NK-92 treated with Interleukin-12 subunit alpha and Interleukin-12 subunit beta, amount 100 ng/mL, for 24 hours (cell line): ENCODE measurements around the gene RGS2.

Experiments
- DNase-seq: peaks from one replicate; lab custom pipeline; 2025; lab: John Stamatoyannopoulos, UW

RGS2 gene

DNA sequence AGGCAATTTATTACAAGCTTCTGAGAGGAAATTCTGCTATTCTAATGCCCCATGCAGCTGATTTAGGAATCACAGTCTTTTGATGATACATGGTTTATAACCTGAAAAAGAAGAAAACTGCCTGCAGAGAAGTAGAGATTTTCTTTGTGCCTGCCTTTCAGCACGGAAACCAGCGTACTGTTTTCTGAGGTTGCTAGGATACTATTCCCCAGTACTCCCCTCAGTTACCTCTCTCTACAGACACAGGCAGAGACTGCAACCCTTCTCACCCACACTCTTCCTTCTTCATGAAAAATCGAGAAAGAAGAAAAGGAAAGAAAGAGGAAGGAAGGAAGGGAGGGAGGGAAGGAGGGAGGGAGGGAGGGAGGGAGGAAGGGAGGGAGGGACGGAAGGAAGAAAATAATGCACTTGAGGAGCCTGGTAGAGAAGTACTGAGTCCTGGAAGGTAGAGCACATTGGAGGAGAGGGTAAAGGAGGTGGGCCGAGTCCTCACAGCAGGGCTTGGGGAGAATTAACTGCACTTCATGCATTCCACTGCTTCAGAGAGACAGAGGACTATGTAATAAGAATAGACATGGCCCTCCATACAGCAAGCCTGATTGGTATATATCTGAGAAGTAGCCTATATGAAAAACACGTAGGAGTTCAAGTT, 21.9 kb downstream of the RGS2 start:
- no peak for DNase-seq

DNA sequence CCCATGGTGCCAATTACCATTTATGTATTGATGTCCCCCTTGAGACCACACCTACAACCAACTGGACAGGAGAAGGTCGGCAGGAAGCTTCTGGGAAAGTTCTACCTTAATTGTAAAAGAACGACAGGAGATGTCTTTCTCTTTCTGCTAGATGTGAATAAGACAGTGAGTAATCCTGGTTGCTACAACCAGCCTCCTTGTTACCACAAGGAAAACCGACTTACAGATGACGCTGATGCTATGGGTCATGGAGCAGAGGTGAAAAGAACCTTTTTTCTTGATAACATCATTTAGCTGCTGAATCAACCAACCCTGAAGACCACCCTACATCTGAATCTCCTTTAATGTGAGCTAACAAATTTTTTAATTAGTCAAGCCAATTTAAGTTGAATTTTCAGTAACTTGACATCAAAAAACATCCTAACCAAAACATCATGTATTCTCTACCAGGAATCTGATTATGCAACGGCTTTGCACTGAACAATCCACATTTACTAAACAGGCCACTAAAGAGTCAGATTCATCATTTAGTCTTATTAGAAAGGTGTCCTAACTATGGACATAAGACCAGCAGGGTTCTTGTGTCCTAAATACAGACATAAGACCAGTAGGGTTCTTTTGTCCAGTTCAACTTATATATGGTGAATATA, 23.0 kb downstream of the RGS2 start:
- no peak for DNase-seq

DNA sequence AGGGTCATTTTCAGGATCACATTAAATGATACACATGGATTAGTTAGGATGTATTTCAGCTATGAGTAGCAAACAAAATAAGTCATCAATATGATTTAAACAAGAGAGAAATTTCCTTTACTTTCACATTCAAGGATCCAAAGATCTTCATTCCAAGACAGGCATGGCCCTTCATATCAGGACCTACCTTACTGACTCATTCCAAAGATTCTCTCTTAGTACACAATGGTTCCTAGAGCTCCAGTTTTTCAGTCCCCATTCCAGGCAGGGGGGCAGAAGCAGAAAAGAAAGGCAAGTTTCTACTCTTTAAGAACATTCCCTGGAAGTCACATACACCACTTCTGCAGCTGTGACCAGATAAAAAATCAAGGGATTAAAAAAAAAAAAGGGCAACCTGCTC, 23.7 kb downstream of the RGS2 start:
- no peak for DNase-seq

DNA sequence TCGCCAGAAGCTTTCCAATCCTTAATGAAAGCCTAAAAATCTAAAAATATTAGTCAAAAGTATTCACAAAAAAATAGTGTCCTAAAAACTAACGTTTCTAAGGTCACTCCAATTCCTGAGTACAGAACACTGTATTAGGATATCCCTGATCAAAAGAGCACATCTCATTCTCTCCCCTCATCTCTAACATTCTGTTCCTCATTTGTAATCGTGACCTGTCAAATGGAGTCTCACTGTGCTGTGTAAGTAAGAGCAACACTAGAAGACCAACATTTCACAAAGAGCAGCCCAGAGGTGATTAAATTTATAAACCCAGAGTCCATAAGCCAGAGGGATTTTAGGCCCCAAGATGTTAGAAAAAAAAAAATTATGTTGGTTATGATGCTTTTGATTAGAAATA, 26.3 kb downstream of the RGS2 start:
- no peak for DNase-seq

DNA sequence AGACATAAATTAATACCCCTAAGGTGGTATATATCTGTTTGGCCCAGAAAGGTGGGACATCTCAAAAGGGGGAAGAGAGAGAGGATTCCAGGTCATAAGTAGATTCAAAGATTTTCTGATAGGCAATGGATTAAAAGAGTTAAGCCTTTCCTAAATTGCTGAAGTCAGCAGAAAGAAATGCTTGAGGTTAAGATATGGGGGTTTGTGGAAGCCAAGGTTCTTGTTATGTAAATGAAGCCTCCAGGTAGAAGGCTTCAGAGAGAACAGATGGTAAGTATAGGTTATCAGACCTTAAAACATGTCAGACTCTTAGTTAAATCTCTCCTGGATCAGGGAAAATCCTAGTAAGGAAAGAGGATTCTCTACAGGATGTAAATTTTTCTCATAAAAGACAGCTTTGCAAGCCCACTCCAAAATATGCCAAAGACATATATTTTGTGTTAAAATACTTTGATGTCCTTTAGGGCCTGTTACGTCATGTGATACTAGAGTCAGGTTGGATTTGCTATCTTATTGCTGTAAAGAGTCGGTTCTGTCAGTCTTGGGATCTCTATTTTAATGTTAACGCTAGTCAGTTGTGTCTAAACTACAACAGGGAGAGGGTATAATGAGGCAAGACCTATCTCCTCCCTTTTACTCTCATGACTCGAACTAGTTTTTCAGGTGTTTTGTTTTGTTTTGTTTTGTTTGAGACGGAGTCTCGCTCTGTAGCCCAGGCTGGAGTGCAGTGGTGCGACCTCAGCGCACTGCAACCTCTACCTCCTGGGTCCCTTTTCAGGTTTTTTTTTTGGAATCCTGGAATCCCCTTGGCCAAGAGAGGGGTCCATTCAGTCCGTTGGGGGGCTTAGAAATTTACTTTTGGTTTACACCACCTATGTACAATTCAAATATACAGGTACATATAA, 30.6 kb downstream of the RGS2 start:
- no peak for DNase-seq

DNA sequence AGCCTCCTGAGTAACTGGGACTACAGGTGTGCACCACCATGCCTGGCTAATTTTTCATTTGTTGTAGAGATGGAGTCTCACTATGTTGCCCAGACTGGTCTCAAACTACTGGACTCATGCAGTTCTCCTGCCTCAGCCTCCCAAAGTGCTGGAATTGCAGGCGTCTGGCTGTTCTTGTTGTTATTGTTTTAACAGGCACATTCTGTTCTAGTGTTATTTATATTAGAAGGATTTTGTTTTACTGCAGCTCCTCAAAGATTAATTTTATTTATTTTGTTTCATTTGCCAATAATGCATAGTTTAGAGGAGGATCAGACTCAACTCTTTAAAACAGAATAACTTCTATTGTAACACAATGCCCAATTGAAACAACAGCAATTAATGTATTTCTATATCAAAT, 35.5 kb downstream of the RGS2 start:
- no peak for DNase-seq

DNA sequence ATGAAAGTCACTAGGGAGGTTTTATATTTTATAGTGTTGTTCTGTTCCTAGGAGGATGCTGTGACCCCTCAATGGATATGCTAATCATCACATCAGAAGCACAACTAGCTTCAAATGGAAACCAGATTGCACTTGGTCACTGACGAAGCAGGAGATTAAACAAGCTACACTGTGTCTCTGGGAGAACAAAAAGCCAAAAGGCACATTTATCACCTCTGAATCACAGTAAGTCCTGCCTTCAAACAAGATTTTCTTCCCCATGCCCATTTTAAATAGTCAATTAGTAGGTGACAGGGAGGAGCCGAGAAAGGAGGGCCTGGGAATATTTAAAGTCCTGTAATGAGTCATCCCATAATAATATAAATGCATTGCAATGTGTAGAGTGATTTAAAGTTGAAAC, 38.1 kb downstream of the RGS2 start:
- DNase-seq: no peak

DNA sequence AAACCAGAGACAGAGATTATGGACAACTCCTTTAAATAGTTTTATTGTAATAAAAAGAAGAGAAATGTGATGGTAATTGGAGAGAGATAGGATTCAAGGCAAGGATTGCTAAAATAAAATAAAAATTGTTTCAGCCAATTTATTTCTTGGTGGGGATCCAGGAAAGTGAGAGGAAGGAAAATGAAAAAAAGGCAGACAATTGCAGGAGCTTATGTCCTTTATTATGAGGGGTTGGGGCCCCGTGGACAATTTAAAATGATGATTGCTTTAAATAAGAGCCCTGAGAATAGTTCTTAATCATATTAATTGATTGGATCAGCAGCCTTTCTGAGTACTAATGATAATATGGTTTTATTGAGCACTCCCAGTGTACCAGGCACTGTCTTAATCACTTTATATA, 40.2 kb downstream of the RGS2 start:
- DNase-seq: no peak

DNA sequence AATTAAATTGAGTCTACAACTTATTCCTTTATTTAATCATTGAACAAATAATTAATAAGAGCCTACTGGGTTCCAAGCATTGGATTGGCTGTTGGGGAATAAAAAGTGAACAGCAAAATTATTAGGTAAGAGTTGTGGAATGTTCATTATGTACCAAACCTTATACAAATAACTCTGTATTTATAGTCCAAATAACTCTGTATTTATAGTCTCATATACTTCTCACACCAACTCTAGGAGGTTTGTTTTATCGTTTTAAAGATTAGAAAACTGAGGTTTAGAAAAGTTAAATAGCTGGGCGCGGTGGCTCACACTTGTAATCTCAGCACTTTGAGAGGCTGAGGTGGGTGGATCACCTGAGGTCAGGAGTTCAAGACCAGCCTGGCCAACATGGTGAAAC, 40.6 kb downstream of the RGS2 start:
- DNase-seq: no peak

DNA sequence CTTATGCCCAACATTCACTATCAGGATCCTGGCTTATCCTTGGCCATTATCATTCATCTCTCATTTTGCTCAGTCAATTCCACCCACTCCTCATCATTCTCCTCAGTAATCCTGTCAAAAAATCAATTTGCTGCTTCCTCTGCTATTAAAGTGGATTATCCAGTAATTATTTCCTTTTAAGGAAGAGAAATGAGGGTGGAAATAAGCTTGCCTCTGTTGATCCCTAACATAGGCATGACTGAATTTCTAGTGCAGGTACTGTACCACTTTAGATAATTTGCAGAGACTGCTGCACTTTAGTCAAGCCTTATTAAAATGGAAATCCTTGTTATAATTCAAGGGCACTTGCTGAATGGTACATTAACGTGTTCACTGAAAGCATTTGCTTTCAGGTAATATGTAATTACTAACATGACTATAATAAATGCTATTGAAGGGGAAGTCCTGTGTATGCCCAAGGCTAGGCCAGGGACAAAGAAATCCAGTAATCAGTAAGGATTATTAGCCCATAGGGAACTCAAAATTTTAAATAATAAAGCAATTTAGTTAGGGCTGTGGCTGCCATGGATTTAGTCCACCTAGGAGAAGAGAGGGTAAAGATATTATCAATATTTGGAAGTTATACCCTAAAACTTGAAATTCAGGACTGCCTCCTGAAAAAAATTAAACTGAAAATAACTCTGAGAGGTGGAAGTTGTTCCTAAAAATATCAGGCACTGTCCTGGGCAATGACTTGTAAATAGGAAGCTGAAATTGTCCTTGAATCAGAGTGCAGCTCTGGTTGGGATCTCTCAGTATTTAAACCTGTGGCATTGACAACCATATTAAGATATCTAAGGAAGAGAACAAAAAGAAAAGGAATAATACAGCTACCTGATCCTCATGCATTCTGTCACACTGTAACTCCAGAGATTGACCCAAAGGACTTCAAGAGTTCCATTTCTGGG, 43.4 kb downstream of the RGS2 start:
- no peak for DNase-seq

DNA sequence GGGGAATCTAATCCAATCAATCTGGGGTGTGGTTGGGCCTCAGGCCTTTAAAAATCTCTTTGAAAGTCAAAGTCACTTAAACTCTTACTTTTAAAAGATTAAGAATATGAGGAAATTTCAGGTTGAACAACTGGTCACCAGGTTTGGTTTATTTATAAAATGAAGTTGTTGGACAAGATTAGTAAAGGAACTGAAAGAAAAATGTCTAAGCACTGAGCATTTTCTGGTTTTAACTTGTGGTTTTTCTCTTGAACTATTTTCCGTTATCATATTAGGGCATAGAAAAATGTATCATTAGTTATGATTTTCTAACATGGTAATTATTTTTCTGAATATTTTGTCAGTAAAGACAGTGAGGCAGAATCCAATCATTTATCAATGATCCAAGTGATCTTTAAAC, 49.6 kb downstream of the RGS2 start:
- no peak for DNase-seq

DNA sequence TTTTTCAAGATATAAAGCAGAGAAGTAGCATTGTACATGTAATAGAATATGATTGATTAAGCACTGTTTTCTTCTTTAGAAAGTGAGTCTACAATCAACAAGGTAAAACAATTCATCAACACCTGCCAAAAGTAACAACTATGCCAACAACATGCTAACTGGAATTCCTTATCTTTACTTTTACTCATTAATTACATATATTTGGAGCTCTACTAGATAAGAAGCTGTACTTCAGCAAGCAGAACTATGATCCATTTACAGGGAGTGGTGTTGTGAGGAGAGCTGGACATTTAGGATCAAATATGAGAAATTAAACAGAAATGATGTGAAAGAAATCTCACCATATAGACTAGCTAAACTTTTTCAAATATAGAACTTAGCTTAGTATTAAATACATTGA, 51.0 kb downstream of the RGS2 start:
- DNase-seq: no peak

DNA sequence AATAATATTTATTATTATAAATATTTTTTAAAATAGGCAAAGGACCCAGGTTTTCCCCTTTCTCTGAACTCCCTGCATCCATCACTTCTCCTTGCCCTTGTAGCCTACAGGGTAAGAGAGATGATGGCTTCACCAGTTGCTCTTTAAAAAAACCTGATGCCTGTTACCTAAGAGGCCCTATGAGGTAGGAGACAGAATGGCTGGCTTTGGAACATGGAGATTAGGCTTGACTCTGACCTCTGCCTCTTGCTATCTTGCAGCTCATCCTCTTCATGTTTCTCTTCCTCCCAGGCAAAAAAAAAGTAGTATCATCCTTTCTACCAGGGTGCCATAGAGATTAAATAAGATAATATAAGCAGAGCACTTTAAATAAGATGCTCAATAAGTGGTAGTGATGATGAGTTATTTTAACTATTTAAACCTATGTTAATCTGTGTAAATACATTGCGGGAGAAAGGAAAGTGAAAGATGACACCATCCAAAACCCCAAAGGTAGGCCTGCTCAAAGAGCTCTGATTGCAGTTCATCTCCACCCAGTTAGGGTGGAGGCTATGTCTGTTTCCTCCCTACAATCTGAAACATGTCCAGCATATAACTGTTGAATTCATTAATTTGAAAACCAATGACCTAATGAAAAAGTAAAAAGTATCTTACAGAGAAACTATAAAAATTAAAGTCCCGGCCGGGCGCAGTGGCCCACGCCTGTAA, 51.8 kb downstream of the RGS2 start:
- no peak for DNase-seq

DNA sequence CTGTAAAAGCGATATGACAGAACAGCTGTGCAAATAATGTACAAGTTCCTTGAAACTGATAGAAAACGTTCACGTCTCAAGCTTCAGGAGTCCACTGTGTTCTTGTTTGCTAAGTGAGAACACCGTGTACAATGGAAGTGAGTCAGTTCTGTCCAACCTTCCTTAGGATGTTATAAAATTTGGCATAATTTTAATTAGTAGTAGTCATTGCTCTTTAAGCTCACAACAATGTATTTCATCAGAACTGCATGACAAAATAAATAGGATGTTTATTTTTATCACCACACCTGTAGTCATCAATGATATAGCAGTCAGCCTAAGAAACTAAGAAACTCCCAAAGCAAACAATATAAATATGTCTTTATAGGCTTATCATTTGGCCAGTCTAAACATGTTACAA, 53.0 kb downstream of the RGS2 start:
- no peak for DNase-seq
